CD4-positive, alpha-beta T cell treated with Interleukin-4 for 4 hours (primary cell): ENCODE results near the gene DNAJB12.
A peak's percentile ranks its signal among the peaks of the same experiment; 100 is the strongest.
"Not testable (repeated sequence)": the region's sequence is repeated elsewhere in the genome, so short reads cannot be mapped to it uniquely, and the experiment has no call there.

Experiments used
- DNase-seq: peaks from one replicate; pipeline ENCODE4 v3.0.0-alpha.2; 2020

DNAJB12 gene

GRCh38 chr10:72330069-72330426, 24.7 kb downstream of the DNAJB12 start:
- DNase-seq, result no peak

GRCh38 chr10:72329290-72330068, 25.2 kb downstream of the DNAJB12 start:
- DNase-seq, result no peak

GRCh38 chr10:72328829-72329204, 25.9 kb downstream of the DNAJB12 start:
- no peak for DNase-seq

- DNase-seq, result no peak
Observed at GRCh38 chr10:72328045-72328828, 26.5 kb downstream of the DNAJB12 start.

GRCh38 chr10:72326665-72327603, 27.8 kb downstream of the DNAJB12 start:
- peak; percentile 76 for DNase-seq

GRCh38 chr10:72325243-72326175, 29.2 kb downstream of the DNAJB12 start:
- DNase-seq, result not testable (repeated sequence)

- DNase-seq, result no peak
Observed at GRCh38 chr10:72323771-72324191, 30.9 kb downstream of the DNAJB12 start.

- DNase-seq, result no peak
Observed at GRCh38 chr10:72323108-72323749, 31.5 kb downstream of the DNAJB12 start.

GRCh38 chr10:72322280-72323058, 32.2 kb downstream of the DNAJB12 start:
- peak; percentile 66 for DNase-seq

GRCh38 chr10:72322030-72322279, 32.8 kb downstream of the DNAJB12 start:
- no peak for DNase-seq

- DNase-seq, result no peak
Observed at GRCh38 chr10:72321248-72322029, 33.3 kb downstream of the DNAJB12 start.

- DNase-seq, result peak; percentile 77
Observed at GRCh38 chr10:72320676-72321247, 34.0 kb downstream of the DNAJB12 start.

GRCh38 chr10:72319416-72320254, 35.1 kb downstream of the DNAJB12 start:
- DNase-seq, result peak; percentile 79

- no peak for DNase-seq
Observed at GRCh38 chr10:72318418-72319262, 36.1 kb downstream of the DNAJB12 start.

- DNase-seq, result peak; percentile 42
Observed at GRCh38 chr10:72316748-72317435, 37.8 kb downstream of the DNAJB12 start.

- no peak for DNase-seq
Observed at GRCh38 chr10:72316386-72316700, 38.4 kb downstream of the DNAJB12 start.
